HUES6 (cell line): ENCODE measurements around the gene FNDC3B.

ENCODE experiments used
- H3K27ac ChIP-seq: 2 replicates; pipeline ENCODE4 v1.7.0; 2013; ENCODE audit warnings: low read depth, mild to moderate bottlenecking, low read length, inconsistent platforms
- H3K27me3 ChIP-seq: 2 replicates; pipeline ENCODE4 v1.6.1; 2013; ENCODE audit warnings: low read length; ENCODE audit not compliant: control insufficient read depth, insufficient read depth
- H3K36me3 ChIP-seq: 2 replicates; pipeline ENCODE4 v1.6.1; 2013; ENCODE audit warnings: low read length; ENCODE audit not compliant: control insufficient read depth, insufficient read depth
- H3K4me1 ChIP-seq: 2 replicates; pipeline ENCODE4 v1.6.1; 2013; ENCODE audit warnings: low read length; ENCODE audit not compliant: control insufficient read depth, insufficient read depth
- H3K4me3 ChIP-seq: 2 replicates; pipeline ENCODE4 v1.5.1; 2013; ENCODE audit warnings: low read depth, low read length
- H3K9ac ChIP-seq: one replicate; pipeline ENCODE4 v1.6.1; 2013; ENCODE audit warnings: mild to moderate bottlenecking, low read length
- H3K9me3 ChIP-seq: 2 replicates; pipeline ENCODE4 v1.6.1; 2013; ENCODE audit warnings: low read depth, low read length; ENCODE audit not compliant: control insufficient read depth, insufficient read depth

FNDC3B gene

DNA sequence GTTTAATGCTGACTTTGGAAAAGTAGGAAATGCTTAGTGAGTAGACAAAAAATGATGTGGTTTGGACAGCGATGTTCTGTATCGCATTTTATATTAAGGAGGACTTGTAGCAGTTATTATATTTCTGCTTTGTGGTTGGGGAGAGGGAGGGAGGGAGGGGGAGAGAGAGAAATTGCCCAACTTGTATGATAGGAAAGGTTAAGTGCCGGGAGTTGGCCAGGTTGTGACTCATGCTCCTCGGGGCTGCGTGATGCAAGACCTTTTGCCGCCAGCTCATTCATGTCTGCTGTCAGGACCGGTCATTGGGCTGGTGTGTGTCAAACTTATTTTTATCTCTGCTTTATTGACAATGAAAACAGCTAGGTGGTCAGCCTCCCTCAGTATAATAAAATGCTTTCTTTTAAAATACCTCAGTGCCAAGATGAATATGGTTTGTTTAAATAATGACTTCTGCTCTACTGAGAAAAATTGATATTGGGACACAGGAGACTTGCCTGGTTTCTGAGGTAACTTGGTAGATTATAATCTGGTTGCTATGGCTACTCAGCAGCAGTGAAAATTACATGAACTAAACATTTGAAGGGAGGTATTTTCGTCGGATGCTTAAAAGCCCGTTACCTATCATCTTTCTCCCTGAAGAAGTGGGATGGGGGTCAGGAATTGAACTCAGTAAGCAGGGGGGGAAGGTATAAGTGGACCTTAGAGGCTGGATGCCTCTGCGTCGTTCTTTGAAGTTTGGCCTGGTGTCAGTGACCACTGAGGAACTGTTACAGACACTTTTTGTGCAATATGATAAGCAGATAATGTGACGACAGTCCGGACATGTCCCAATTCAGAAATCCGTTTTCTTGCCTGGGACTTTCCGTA lies 90.7 kb downstream of the FNDC3B start:
- Histone ChIP-seq H3K27me3 (no peaks in the 10 kb centered on the region), H3K36me3 (peaks cover 17% of the 10 kb centered on the region; the same call in 1 of the 2 replicates), H3K9me3 (no peaks in the 10 kb centered on the region; the same call in 1 of the 2 replicates), H3K4me3 (no peak overlapping the region), H3K4me1 (peaks cover 41% of the 10 kb centered on the region), H3K27ac (no peak overlapping the region), H3K9ac (no peak overlapping the region)

DNA sequence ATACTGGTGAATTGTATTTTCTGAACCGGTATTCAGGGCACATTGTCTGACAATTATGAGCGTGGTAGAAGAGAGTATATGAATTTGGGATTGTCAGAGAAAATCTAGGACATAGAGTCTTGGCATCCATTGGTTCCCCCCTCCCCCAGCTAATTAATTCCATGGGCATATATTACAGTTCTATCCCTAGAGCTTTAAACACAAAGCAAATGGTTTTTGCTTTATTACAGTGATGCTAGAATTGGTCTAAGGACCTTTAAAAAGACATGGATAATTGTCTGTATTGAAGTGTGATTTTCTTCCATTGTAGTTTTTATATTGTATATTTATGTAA lies 91.3 kb downstream of the FNDC3B start:
- no peak overlapping the region for H3K4me3 ChIP-seq
- H3K27ac ChIP-seq: no peak overlapping the region
- peaks cover 41% of the 10 kb centered on the region for H3K4me1 ChIP-seq
- no peak overlapping the region for H3K9ac ChIP-seq
- no peaks in the 10 kb centered on the region; the same call in 1 of the 2 replicates for H3K9me3 ChIP-seq
- H3K36me3 ChIP-seq: peaks cover 15% of the 10 kb centered on the region; the same call in 1 of the 2 replicates
- H3K27me3 ChIP-seq: no peaks in the 10 kb centered on the region

GRCh38 chr3:172131746-172132145 lies 92.4 kb downstream of the FNDC3B start:
- H3K36me3 ChIP-seq: peaks cover 10% of the 10 kb centered on the region; the same call in 1 of the 2 replicates
- H3K27ac ChIP-seq: no peak overlapping the region
- no peak overlapping the region for H3K9ac ChIP-seq
- no peak overlapping the region for H3K4me3 ChIP-seq
- H3K9me3 ChIP-seq: no peaks in the 10 kb centered on the region; the same call in 1 of the 2 replicates
- peaks cover 38% of the 10 kb centered on the region for H3K4me1 ChIP-seq
- no peaks in the 10 kb centered on the region for H3K27me3 ChIP-seq

- Histone ChIP-seq H3K36me3 (peaks cover 8% of the 10 kb centered on the region; the same call in 1 of the 2 replicates), H3K4me1 (peaks cover 38% of the 10 kb centered on the region), H3K27ac (no peak overlapping the region)
Measured at GRCh38 chr3:172132159-172132586, 92.8 kb downstream of the FNDC3B start.

GRCh38 chr3:172132721-172133311 lies 93.4 kb downstream of the FNDC3B start:
- Histone ChIP-seq H3K27me3 (no peaks in the 10 kb centered on the region), H3K9ac (no peak overlapping the region), H3K4me3 (no peak overlapping the region), H3K27ac (no peak overlapping the region), H3K36me3 (peaks cover 5% of the 10 kb centered on the region; the same call in 1 of the 2 replicates), H3K4me1 (peaks cover 44% of the 10 kb centered on the region), H3K9me3 (no peaks in the 10 kb centered on the region; the same call in 1 of the 2 replicates)

More at GRCh38 chr3:172132159-172132586, 92.8 kb downstream of the FNDC3B start:
- H3K4me3 ChIP-seq: no peak overlapping the region
- no peaks in the 10 kb centered on the region; the same call in 1 of the 2 replicates for H3K9me3 ChIP-seq
- no peaks in the 10 kb centered on the region for H3K27me3 ChIP-seq
- H3K9ac ChIP-seq: no peak overlapping the region

DNA sequence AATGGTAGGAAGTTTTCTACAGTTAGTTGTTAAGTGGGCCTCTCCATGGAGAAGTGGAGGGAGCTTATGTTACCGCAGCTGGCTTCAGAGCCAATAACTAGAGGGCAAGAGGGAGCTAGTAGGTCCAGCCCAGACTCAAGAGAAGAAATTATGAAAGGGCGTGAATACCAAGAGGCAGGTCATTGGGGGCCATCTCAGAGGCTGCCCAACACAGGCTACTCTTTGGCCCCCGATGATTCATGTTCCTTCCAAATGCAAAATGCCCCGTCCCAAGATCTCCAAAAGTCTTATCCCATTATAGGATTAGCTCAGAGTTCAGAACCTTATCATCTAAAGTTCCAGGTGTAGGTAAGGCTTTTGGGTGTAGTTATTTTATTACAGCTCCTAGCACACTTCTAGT lies 94.5 kb downstream of the FNDC3B start:
- Histone ChIP-seq H3K27me3 (no peaks in the 10 kb centered on the region), H3K36me3 (peaks cover 3% of the 10 kb centered on the region; the same call in 1 of the 2 replicates), H3K4me1 (peaks cover 54% of the 10 kb centered on the region), H3K9me3 (no peaks in the 10 kb centered on the region; the same call in 1 of the 2 replicates), H3K4me3 (no peak overlapping the region), H3K9ac (no peak overlapping the region), H3K27ac (no peak overlapping the region)

DNA sequence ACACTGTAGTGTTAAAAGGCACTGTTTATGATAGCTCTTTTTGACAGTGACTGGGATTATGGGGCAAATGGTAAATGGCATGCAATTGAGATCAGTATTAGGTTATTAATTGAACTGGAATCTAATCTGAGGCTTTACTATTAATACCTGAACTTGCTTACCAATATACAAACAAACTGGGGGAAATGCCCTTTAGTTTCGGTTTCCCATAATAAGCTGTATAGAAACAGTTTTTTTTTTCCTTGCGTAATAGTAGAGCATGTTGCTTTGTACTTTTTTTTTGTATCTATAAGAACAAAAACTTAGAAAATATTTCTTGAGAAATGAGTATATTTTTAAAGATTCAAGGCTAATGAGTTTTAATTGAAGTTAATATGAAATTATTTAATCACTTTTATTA lies 95.0 kb downstream of the FNDC3B start:
- no peaks in the 10 kb centered on the region for H3K27me3 ChIP-seq
- H3K4me3 ChIP-seq: no peak overlapping the region
- peaks cover 3% of the 10 kb centered on the region; the same call in 1 of the 2 replicates for H3K36me3 ChIP-seq
- no peak overlapping the region for H3K9ac ChIP-seq
- no peak overlapping the region for H3K27ac ChIP-seq
- peaks cover 59% of the 10 kb centered on the region for H3K4me1 ChIP-seq
- H3K9me3 ChIP-seq: no peaks in the 10 kb centered on the region; the same call in 1 of the 2 replicates

- Histone ChIP-seq H3K9me3 (no peaks in the 10 kb centered on the region; the same call in 1 of the 2 replicates), H3K27ac (peak overlapping the region; percentile 28), H3K36me3 (peaks cover 3% of the 10 kb centered on the region; the same call in 1 of the 2 replicates), H3K4me1 (peaks cover 65% of the 10 kb centered on the region), H3K9ac (no peak overlapping the region), H3K4me3 (no peak overlapping the region), H3K27me3 (no peaks in the 10 kb centered on the region)
Measured at GRCh38 chr3:172135185-172135584, 95.8 kb downstream of the FNDC3B start.

DNA sequence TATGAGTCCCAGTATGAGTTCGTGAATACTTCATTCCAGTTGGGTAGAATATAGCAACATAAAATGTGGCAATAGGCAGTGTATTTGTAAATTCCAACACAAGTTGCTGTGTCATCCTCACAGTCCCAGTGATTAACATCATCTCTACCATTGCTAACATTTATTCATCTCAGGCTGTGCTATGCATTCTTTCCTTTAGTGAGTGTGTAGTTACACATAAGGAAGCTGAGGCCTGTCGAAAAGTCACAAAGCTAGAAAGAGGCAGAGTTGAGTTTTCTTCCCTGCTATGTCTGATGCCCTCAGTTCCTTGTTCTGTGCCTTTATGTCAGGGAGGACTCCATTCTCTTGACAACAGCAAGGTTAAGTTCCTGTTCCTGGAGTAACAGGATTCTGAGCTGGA lies 96.4 kb downstream of the FNDC3B start:
- H3K9ac ChIP-seq: no peak overlapping the region
- no peaks in the 10 kb centered on the region for H3K27me3 ChIP-seq
- 0 out of 2 replicates have a peak overlapping the region, but pooled peaks have one; percentile 9 for H3K4me3 ChIP-seq
- H3K27ac ChIP-seq: peak overlapping the region; percentile 28
- peaks cover 65% of the 10 kb centered on the region for H3K4me1 ChIP-seq
- no peaks in the 10 kb centered on the region for H3K9me3 ChIP-seq
- H3K36me3 ChIP-seq: 0 out of 2 replicates have a peak, but pooled peaks cover 3% of the 10 kb centered on the region

DNA sequence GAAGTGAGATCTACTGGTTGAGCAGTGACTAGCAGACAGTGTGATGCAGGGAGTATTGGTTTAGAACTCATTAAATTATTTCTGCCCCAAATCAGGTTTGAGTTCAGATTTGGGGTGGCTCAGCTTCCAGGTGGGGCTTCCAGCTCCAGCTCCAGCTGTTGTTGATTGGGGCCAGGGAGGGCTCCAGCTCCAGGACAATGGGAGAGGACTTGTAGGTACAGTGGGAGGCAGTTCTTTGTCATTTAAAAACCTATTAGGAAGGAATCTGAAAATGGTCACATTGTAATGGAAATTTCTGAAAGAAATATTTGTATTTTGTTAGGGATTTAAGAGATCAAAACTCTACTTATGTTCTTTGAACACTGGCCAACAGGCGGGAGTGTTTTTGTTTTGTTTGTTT lies 97.0 kb downstream of the FNDC3B start:
- Histone ChIP-seq H3K9me3 (no peaks in the 10 kb centered on the region), H3K27me3 (no peaks in the 10 kb centered on the region), H3K4me1 (peaks cover 70% of the 10 kb centered on the region), H3K27ac (peak overlapping the region; percentile 28), H3K4me3 (0 out of 2 replicates have a peak overlapping the region, but pooled peaks have one; percentile 9), H3K9ac (no peak overlapping the region), H3K36me3 (0 out of 2 replicates have a peak, but pooled peaks cover 3% of the 10 kb centered on the region)
